Activated CD4-positive, CD25-positive, alpha-beta regulatory T cell treated with anti-CD3 and anti-CD28 coated beads, Interleukin-2, amount 50 U/mL, for 24 hours (primary cell): ENCODE results near the gene NR4A2.

Experiments used
- ATAC-seq, 2 donors: fragments of 150-1000 bp; cut with Tn5 transposase; one replicate each; pipeline ENCODE4 v1.10.0; 2021; ENCODE audit warnings: mild to moderate bottlenecking in 1 of 2, moderate library complexity in 1 of 2

NR4A2 gene

GRCh38 chr2:156332534-156333273 is at the start of gene NR4A2:
Gene NR4A2 (minus strand): TSS chr2:156332721. CDS start chr2:156330186, 2,535 bp downstream.
- ATAC-seq: peak; percentile 73 to 75

- ATAC-seq: no peak
Observed at GRCh38 chr2:156380117-156380645, 47.7 kb upstream of the NR4A2 start.

GRCh38 chr2:156379714-156380113 is 47.2 kb upstream of the NR4A2 start:
- no peak for ATAC-seq

- peak; percentile 46 to 66 for ATAC-seq
Observed at GRCh38 chr2:156379071-156379470, 46.5 kb upstream of the NR4A2 start.

GRCh38 chr2:156366753-156367152 is 34.2 kb upstream of the NR4A2 start:
- ATAC-seq: no peak

- no peak for ATAC-seq
Observed at GRCh38 chr2:156363141-156363540, 30.6 kb upstream of the NR4A2 start.

- ATAC-seq: no peak
Observed at GRCh38 chr2:156356014-156356754, 23.7 kb upstream of the NR4A2 start.

- no peak for ATAC-seq
Observed at GRCh38 chr2:156352911-156353310, 20.4 kb upstream of the NR4A2 start.

- ATAC-seq: no peak
Observed at GRCh38 chr2:156350374-156351142, 18.0 kb upstream of the NR4A2 start.

- ATAC-seq: no peak
Observed at GRCh38 chr2:156349605-156350004, 17.1 kb upstream of the NR4A2 start.

GRCh38 chr2:156349161-156349560 is 16.6 kb upstream of the NR4A2 start:
- no peak for ATAC-seq

- ATAC-seq: no peak
Observed at GRCh38 chr2:156347431-156347830, 14.9 kb upstream of the NR4A2 start.

- no peak for ATAC-seq
Observed at GRCh38 chr2:156346731-156347130, 14.2 kb upstream of the NR4A2 start.

- ATAC-seq: no peak
Observed at GRCh38 chr2:156345582-156345981, 13.1 kb upstream of the NR4A2 start.

GRCh38 chr2:156343940-156344301 is 11.4 kb upstream of the NR4A2 start:
- no peak for ATAC-seq

- no peak for ATAC-seq
Observed at GRCh38 chr2:156343096-156343939, 10.8 kb upstream of the NR4A2 start.

- peak; percentile 52 to 62 for ATAC-seq
Observed at GRCh38 chr2:156342254-156343095, 10.0 kb upstream of the NR4A2 start.

GRCh38 chr2:156341452-156342253 is 9.1 kb upstream of the NR4A2 start:
- ATAC-seq: peak; percentile 79 to 81

- ATAC-seq: no peak
Observed at GRCh38 chr2:156340804-156341451, 8.4 kb upstream of the NR4A2 start.

- ATAC-seq: peak in 1 of 2 donors; percentile 10
Observed at GRCh38 chr2:156340377-156340776, 7.9 kb upstream of the NR4A2 start.
